C4-2B (cell line): ENCODE results near the gene NT5C2.
A peak's percentile ranks its signal among the peaks of the same experiment; 100 is the strongest.
"Not testable (repeated sequence)": the region's sequence is repeated elsewhere in the genome, so short reads cannot be mapped to it uniquely, and the experiment has no call there.

Experiments
- H3K27ac ChIP-seq: fragments of 450-650 bp; 2 replicates; pipeline ENCODE4 v1.5.1; 2017
- ZFX ChIP-seq: fragments of 450-650 bp; IDR thresholded peaks from 2 replicates; pipeline ENCODE4 v1.6.1; 2017
- TF ChIP-seq, protein P1 (sequence below): fragments of 450-650 bp; conservative IDR thresholded peaks from 2 replicates; pipeline ENCODE4 v1.5.1; 2017; ENCODE audit warnings: mild to moderate bottlenecking

Gene NT5C2

GRCh38 chr10:103072891-103073290, 120.2 kb downstream of the NT5C2 start:
- H3K27ac ChIP-seq = no peak overlapping the region
- no peak for TF ChIP-seq ZFX
- TF ChIP-seq, protein P1, sequence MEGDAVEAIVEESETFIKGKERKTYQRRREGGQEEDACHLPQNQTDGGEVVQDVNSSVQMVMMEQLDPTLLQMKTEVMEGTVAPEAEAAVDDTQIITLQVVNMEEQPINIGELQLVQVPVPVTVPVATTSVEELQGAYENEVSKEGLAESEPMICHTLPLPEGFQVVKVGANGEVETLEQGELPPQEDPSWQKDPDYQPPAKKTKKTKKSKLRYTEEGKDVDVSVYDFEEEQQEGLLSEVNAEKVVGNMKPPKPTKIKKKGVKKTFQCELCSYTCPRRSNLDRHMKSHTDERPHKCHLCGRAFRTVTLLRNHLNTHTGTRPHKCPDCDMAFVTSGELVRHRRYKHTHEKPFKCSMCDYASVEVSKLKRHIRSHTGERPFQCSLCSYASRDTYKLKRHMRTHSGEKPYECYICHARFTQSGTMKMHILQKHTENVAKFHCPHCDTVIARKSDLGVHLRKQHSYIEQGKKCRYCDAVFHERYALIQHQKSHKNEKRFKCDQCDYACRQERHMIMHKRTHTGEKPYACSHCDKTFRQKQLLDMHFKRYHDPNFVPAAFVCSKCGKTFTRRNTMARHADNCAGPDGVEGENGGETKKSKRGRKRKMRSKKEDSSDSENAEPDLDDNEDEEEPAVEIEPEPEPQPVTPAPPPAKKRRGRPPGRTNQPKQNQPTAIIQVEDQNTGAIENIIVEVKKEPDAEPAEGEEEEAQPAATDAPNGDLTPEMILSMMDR = no peak

GRCh38 chr10:103072276-103072675, 120.8 kb downstream of the NT5C2 start:
- no peak for TF ChIP-seq ZFX
- TF ChIP-seq, protein P1 = no peak
- no peak overlapping the region for H3K27ac ChIP-seq

GRCh38 chr10:103069453-103070331, 123.4 kb downstream of the NT5C2 start:
- no peak overlapping the region for H3K27ac ChIP-seq

GRCh38 chr10:103067956-103068355, 125.1 kb downstream of the NT5C2 start:
- H3K27ac ChIP-seq = no peak overlapping the region
- TF ChIP-seq ZFX = no peak
- TF ChIP-seq, protein P1 = no peak

More at GRCh38 chr10:103069453-103070331, 123.4 kb downstream of the NT5C2 start:
- TF ChIP-seq ZFX = no peak
- TF ChIP-seq, protein P1 = peak; percentile 91

DNA sequence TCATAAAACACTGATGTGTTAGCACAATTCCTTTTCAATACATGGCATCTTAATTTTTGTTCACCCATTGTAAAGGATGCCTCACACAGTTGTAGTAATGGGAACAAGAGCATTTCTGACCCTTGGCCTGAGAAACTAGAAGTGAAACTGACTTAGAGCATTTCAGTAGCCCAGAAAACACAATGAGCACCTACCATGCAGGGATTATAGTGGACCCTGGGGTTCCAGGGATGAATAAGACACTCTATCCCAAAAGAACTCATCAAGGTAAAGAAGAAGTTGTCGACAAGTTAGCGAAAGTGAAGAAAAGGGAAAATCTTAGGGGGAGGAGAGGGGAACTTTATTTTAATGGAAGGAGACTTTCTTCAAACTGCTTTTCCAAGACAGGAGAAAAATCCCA, 125.6 kb downstream of the NT5C2 start:
- no peak overlapping the region for H3K27ac ChIP-seq
- TF ChIP-seq ZFX = no peak
- TF ChIP-seq, protein P1 = no peak

- H3K27ac ChIP-seq = not testable (repeated sequence)
These were observed 126.0 kb downstream of the NT5C2 start for GRCh38 chr10:103067099-103067477.

DNA sequence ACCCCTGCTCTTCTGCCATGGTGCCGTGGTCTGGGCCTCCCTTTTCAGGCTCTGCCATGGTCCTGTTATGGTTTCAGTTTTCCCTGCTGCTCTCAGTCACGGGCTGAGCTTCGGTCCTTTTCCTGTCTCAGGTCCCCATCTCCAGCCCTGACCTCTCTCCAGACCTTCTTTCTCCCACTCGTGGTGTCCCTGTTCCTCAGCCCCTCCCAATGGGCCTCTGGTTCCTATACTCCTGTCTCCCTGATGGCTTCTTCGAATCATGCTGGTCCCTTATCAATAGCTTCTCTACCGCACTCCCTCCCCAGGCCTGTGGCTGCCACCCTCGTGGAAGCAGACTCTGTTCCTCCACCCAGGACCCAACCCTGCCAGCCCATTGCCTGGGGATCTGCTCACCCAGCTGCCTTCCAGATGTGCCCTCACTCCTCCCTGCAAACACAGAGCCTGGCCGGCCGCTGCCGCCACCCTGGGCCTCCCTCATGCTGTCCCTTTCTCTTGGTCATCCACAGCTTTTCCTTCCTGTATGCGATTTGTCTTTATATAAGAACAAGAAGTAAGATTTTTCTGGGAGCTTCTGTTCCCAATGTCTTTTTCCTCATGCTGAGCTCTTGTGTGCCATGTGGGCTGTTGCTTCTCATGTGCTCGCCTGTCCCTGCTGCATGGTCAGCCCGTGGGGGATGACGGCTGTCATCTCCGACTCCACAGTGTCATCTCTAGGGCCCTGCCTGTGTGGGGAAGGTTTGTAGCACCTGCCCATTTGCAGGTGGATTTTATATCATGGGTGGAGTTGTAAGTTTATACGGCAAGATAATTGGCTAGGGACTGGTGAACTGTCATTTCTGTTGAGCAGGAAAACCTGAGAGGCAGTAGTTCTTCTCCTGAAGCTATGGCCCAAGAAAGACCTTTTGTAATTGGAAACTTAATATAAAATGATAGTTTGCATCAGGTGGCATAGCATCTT, 126.7 kb downstream of the NT5C2 start:
- no peak overlapping the region for H3K27ac ChIP-seq
- TF ChIP-seq, protein P1 = no peak
- TF ChIP-seq ZFX = no peak
